Stimulated activated CD4-positive, alpha-beta T cell treated with anti-CD3 and anti-CD28 coated beads, Interleukin-15, amount 100 ng/mL, for 48 hours (primary cell): ENCODE measurements around the gene ZNF311.
A peak's percentile ranks its signal among the peaks of the same experiment; 100 is the strongest.
"Not testable (repeated sequence)": the region's sequence is repeated elsewhere in the genome, so short reads cannot be mapped to it uniquely, and the experiment has no call there.

Experiments
- DNase-seq, 2 donors: peaks; one replicate each; pipeline ENCODE4 v3.0.0-alpha.2; 2020; ENCODE audit warnings: low read depth in 2 of 2

ZNF311 gene

DNA sequence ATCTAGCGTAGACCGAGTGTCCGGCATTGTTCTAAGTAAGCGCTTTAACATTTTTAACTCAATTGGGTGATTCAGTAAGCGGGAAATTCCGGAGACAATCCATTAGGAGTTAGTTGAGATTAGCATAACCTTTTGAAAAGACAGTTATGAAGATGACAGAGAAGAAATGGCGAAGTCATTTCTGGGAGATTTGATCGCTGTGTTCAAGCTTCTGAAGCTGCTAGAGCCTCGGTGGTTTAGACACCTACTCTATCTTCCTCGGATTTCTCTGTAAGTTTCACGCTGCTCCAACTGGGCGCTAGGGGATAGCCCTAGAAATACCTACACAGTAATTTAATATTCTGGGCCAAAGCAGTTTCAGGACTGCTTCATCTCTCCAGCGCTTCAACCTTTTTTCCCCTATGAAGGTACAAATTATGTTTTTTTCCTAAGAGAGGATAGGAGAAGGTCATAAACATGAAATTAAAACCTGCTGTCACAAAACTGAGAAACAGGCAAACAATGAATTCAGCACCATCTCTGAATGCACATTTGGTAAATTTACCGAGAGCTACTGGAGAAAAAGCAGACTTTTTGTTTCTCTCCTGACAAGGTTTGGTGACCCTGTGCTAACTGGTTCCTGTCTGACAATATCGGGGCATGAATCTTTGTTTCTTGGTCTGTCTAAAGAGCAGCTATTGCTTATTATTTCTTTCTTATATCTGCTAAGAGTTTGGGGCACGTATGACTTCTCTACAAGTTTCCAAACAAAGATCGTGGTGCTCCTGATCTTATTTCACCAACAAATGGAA lies 22.4 kb downstream of the ZNF311 start:
- no peak for DNase-seq

DNA sequence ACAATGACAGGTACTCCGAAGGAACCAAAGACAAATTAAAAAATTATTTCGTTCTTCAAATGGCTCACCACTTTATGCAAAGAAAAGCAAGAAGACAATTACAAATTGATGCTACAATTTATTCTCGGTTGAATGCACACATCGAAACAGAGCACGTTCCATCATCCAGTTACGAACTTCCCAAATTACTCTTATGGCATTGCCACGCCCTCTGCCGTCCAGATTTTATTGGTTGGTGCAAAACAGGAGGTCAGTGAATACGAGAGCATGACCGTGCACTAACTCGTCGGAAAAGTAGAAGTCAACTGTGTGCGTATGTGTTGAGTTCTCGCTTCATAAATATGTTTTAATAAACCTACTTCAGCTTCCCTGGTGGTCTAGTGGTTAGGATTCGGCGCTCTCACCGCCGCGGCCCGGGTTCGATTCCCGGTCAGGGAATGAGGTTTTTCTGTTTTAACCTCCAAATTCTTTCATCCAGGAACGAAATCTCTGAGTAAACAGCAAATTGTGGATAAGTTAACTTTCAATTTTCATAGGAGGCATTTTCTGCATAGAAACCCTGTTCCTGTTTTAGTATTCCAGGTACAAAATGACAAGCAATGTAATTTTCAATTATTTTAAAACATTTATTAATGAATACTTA lies 23.2 kb downstream of the ZNF311 start:
- peak; percentile 51 for DNase-seq

DNA sequence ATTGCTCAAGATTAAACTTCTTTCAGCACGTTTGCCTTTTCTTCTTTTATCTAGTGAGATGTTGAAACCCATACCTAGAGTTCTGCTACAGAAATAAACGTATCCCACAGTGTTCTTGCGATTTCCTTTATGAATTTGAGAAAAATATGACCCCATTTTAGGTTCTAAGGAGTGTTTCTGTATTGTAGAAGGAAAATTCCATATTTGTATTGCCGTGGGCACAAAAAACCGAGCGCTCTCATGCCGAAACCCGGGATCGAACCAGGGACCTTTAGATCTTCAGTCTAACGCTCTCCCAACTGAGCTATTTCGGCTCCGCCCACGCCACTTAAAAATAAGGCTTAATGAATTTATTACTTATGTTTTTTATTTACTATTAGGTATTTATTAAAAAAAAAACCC lies 23.7 kb downstream of the ZNF311 start:
- DNase-seq = peak; percentile 52 to 67

DNA sequence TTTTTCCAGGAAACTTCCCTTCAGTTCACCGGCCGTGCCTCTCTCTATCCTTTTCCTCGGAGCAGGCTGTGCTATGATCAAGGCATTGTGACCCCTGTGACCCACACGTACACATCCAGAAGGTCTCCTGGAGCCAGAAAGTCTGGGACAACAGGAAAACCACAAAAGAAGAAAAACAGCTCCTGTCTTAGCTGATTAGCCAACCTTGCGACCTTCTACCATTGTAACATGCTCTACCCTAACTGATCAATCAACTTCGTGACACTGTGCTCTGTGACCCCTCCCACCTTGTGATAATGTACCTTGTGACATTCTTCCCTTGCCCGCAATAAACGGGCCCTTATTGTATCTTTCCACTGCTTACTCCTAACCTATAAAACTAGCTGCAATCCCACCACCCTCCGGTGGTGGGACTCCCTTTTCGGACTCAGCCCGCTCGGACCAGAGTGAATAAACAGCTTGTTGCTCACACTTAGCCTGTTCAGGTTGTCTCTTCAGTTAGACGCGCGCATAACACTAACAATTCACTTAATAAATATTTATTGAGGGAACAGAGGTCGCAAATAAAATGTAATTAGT lies 24.2 kb downstream of the ZNF311 start:
- peak; percentile 39 to 44 for DNase-seq

DNA sequence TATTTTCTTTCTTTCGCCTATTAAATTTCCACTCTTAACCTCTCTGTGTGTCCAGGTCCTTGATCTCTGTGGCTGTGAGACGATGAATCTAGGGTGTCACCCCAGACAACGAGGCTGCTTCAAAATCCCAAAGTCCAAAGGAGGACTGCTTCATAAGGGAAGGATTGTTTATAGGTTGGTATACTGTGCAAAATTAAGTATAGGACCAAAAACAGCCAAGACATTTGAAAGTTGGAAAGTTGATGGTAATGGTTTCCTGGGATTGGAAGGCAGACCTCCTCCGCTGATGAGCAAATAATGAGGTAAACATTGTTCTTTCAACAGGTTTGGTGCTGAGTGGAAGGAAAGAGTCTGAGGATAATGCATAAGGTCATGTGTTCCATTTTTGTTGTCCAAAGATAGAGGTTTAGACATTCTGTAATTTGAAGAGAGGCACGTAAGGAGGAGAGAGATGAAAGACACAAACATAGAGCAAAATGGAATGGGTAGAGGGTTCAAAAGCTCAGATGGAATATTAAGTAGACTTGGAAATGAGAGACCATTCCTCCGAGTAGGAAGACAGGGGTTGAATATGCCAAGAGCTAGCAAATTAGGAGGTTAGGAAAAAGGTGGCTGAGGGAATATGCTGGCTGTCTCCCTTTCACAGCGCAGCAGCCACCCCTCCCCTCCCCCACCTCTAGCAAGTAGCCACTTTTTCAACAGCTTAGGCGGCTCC lies 24.8 kb downstream of the ZNF311 start:
- no peak for DNase-seq

DNA sequence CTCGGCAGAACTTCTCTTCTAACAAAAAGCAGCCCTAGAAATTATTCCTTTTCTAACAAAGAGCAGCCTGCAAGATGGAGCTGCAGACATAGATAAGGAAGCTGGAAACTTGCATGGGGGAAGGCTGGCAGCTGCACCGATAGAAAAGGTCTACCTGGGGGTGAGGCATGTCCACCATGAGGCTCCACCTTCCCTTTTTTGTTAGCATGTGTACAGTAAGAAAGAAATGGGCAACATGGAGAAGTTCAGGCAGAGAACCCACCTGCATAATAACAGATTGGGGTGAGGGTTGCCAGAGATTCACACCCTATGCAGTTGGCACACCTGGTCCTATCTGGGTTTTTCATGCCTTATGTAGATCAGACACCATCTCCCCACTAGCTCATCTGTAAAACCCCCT lies 25.4 kb downstream of the ZNF311 start:
- DNase-seq = no peak

DNA sequence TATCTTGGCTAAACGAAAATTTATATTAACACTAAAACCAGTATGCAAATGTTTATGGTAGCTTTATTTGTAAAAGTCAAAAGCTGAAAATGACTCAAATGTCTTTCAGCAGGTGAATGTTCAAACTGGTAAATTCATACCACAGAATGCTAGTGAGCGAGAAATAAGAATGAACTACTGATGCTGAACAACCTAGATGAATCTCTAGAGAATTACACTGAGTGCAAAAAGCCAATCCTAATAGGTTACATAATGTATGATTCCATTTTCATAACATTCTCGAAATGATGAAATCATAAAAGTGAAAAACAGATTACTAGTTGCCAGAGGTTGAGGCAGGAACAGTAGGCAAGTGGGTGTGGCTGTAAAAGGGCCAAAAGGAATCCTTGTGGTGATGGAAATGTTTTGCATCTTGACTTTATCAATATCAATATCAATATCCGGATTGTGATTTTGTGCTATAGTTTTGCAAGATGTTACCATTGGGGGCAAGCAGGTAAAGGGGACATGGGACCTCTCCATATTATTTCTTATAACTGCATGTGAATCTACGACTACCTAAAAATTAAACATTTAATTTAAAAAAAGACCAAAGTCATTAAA lies 26.1 kb downstream of the ZNF311 start:
- no peak for DNase-seq

DNA sequence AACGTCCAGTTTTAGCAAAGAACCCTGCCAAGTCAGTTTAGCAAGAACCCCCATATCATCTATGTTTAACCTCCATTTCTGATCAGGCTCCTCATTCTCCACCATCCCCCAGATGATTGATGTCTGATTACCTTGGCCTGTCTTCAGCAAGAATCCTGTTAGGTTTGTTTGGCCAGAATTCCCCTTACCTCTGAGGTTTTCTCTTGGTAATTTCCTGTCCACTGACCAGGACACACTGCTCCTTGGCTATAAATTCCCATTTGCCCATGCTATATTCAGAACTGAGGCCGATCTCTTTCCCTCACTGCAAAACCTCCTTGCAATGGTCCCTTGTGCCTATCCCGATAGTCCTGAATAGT lies 27.0 kb downstream of the ZNF311 start:
- no peak for DNase-seq

DNA sequence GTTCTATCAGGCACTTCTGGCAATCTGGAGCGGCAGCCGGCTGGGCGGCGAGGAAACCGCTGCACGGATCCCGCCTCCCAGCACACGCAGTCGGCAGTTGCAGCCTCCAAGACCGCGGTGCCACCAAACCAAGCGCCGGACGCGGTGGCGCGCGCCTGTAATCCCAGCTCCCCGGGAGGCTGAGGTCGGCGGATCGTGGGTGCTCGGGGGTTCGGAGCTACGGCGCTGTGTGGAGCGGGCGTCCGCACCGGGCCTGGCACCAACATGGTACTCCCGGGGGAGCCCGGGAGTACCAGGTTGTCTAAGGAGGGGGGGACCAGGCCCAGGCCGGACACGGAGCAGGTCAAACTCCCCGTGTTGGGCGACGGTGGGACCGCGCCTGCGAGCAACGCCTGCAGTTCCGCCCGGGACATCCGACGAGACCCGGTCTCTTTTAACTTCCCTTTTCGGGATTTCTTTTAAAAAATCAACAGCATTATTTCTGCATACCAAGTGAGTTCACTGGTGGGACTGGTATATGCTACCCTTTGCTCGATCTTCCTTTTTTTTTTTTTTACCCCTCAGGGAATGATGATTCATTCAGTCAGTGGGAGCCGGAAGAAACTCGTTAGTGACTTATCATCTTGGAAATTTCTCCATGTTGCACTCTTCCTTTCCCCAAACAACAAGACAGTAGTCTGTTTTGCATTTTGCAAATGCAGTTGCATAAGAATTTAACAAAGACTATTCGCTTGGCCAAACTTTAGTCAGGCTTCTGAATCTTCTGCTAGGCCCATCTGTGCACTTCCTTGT lies 27.6 kb downstream of the ZNF311 start:
- no peak for DNase-seq

DNA sequence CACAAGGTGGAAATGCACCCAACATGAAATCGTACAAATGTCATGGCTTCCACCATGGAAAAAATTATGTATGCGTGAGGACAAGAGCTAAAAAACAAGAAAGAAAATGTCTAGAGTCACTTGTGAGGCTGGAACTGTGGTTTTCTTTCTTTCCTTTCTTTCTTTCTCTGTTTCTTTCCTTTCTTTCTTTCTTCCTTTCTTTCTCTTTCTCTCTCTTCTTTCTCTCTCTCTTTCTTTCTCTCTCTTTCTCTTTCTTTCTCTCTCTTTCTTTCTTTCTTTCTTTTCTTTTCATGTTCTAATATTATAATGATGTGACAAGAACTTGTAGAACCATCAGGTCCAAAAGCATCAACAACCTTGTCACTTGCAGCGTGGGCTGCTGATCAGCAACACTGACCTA lies 28.4 kb downstream of the ZNF311 start:
- no peak for DNase-seq

DNA sequence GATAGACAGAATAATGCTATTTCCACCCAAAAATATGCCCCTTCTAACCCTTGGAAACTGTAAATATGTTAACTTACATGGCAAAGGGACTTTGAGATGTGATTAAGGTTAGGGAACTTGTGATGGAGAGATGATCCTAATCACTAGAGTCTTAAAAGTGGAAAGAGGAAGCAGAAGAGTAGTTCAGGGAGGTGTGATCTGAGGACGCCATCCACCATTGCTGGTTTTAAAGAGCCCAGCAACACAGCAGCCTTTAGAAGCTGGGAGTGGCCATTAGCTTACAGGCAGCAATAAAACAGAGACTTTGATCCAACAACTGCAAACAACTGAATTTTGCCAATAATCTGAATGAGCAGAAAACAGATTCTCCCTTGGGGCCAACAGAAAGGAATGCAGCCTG lies 30.6 kb downstream of the ZNF311 start:
- DNase-seq = no peak

DNA sequence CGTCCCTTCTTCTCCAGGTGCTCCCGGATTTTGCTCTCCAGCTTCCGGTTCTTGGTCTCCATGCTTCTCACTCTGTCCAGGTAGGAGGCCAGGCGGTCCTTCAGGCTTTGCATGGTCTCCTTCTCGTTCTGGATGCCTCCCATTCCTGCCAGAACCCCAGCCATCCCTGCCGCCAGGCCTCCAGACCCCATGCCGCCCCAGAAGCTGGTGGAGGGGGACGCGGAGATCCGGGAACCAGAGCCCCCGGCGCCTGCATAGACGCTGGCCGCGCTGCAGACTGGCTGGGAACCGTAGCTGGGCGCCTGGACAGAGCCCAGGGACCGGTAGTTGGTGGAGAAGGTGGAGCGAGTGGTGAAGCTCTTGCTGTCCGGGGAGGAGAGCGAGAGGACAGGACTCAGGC lies 35.1 kb downstream of the ZNF311 start:
- DNase-seq = not testable (repeated sequence)

DNA sequence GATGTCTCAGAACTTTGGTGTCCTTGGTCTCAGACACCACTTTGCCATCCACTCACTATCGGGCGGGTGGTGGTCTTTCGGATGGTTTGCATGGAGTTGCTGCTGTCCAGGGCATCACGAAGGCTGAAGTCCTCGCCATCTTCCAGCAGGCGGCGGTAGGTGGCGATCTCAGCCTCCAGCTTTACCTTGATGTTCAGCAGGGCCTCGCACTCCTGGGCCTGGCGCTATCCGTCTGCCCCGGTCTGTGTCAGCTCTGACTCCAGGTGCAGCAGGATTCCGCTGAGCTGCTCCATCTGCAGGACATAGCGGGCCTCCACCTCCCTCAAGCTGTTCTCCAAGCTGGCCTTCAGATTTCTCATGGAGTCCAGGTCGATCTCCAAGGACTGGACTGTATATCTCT lies 36.0 kb downstream of the ZNF311 start:
- DNase-seq = no peak

DNA sequence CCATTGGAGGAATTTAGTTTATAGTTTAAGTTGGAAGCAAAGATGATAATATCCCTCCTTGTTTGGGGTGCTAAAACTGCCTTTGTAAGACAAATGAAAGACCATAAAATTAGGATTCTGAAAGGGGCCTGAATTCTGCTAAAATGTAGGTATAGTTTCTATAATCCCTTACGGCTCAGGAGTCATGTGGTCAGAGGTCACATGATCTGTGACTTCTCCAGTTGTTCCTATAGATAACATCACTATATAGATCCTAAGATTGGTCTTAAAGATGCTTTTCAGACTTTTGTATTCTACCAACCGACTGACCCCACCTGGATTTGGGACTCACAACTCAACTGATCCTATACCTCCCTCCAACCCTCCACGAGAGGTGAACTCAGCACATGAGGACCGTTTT lies 36.6 kb downstream of the ZNF311 start:
- DNase-seq = no peak

DNA sequence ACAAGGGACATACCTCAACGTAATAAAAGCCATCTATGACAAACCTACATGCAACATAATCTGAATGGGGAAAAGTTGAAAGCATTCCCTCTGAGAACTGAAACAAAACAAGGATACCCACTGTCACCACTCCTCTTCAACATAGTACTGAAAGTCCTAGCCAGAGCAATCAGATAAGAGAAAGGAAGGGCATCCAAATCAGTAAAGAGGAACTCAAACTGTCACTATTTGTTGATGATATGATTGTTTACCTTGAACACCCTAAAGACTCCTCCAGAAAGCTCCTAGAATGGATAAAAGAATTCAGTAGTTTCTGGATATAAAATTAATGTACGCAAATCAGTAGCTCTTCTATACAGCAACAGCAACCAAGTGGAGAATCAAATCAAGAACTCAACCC lies 39.4 kb downstream of the ZNF311 start:
- DNase-seq = no peak

DNA sequence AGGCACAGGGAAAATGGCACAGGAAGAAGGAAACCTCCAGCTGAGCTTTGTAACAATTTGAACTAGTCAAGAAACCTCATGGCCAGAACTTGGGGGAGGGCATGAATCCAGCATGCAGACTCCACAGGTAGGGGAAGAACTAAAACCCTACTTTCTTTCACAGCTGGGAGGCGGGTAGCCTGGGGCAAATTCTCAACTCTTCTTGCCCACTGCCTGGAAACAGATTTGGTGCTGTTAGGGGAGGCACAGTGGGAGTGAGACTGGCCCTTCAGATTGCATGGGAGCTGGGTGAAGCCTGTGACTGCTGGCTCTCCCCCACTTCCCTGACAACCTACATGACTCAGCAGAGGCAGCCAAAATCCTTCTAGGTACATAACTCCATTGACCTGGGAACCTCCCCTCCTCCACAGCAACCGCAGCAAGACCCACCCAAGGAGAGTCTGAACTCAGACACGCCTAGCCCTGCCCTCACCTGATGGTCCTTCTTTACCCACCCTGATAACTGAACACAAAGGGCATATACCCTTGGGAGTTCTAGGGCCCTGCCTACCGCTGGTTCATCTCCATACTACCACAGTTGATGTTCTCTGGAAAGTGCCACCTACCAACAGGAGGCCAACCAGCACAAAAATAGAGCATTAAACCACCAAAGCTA lies 44.1 kb downstream of the ZNF311 start:
- DNase-seq = no peak

DNA sequence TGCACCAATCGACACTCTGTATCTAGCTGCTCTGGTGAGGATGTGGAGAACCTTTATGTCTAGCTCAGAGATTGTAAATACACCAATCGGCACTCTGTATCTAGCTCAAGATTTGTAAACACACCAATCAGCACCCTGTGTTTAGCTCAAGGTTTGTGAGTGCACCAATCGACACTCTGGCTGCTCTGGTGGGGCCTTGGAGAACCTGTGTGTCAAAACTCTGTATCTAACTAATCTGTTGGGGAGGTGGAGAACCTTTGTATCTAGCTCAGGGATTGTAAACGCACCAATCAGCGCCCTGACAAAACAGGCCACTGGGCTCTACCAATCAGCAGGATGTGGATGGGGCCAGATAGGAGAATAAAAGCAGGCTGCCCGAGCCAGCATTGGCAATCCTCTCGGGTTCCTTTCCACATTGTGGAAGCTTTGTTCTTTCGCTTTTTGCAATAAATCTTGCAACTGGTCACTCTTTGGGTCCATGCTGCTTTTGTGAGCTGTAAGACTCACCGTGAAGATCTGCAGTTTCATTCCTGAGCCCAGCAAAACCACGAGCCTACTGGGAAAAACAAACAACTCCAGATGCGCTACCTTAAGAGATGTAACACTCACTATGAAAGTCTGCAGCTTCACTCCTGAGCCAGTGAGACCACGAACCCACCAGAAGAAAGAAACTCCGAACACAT lies 46.4 kb downstream of the ZNF311 start:
- DNase-seq = not testable (repeated sequence)

DNA sequence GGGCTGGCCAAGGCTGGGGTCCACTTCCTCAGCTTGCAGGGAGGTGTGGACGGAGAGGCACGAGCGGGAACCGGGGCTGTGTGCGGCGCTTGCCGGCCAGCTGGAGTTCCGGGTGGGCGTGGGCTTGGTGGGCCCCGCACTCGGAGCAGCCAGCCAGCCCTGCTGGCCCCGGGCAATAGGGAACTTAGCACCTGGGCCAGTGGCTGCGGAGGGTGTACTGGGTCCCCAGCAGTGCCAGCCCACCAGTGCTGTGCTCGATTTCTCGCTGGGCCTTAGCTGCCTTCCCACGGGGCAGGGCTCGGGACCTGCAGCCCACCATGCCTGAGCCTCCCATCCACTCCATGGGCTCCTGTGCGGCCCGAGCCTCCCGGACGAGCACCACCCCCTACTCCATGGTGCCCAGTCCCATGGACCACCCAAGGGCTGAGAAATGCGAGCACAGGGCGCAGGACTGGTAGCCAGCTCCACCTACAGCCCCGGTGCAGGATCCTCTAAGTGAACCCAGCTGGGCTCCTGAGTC lies 47.3 kb downstream of the ZNF311 start:
- not testable (repeated sequence) for DNase-seq

DNA sequence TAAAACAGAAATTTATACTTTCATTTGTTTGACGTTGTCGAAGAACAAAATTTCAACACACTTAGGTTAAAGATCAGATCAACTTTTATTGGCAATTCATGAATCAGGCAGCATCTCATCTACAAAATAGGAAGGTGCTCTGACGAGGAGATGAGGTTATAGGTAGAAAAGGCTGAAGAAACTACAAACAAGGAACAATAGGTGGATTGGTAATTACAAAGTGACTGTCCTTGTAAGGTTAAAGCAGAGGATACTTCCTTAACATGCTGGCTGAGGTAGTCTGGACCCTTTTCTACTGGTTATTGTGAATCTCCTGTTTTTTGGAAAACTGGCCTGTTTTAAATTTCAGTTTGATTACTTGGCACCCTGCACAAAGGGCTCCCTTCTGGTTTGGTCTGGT lies 48.8 kb downstream of the ZNF311 start:
- no peak for DNase-seq
